Fibroblast of the aortic adventitia (primary cell): ENCODE data around the gene SLC17A2. TPM values are rescaled to one million over a fixed set of nuclear protein-coding genes. Genes with fewer than 3 reads are reported as not detected.

ENCODE experiments used
- DNase-seq: peaks from one replicate; pipeline ENCODE4 v3.0.0-alpha.2; 2010; ENCODE audit warnings: low read depth
- H3K4me3 ChIP-seq: 2 replicates; pipeline ENCODE4 v1.5.1; 2011; ENCODE audit warnings: low read depth, mild to moderate bottlenecking, control low read depth, low read length, moderate library complexity
- CTCF ChIP-seq: IDR thresholded peaks from 2 replicates; pipeline ENCODE4 v1.5.1; 2011; ENCODE audit warnings: mild to moderate bottlenecking, low read length, control low read depth, inconsistent platforms; ENCODE audit not compliant: insufficient read depth
- total RNA-seq: library from RNA; depleted of rRNA; stranded (reverse); fragments of >200 nt; gene quantifications from 2 replicates; pipeline ENCODE4 v1.2.3, GENCODE V29; 2012; ENCODE audit warnings: low replicate concordance

Gene SLC17A2
- total RNA-seq, 1 donor: 0.09 TPM

DNA sequence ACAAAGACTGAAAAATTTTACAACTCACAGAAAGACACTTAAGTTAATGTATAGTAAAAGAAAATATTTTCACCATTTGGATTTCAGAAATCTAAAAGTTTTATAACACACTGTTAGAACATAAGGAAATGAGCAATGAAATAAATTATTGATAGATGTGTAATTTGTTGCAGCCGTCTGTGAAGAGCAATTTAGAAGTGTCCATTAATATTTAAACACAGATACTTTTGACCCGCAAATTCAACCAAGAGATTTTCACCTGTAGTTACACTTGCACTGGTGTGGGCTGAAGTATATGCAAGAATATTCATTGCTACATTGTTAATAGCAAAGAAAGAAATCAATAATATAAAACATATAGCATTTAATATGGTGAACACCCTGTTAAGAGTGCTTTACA, 41.9 kb downstream of the SLC17A2 start:
- TF ChIP-seq CTCF: no peak
- H3K4me3 ChIP-seq: no peak overlapping the region
- no peak for DNase-seq

DNA sequence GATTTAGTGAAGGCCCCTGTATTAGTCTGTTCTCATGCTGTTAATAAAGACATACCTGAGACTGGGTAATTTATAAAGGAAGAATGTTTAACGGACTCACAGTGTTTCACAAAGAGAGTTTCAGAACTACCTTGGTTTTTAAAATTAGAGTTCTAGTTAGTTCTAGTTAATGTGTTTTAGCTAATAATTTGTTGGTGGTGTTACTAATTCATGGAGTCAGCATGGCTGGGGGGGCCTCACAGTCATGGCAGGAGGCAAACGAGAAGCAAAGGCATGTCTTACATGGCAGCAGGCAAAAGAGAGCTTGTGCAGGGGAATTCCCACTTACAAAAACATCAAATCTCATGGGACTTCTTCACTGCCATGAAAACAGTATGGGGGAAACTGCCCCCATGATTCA, 44.4 kb downstream of the SLC17A2 start:
- TF ChIP-seq CTCF: no peak
- H3K4me3 ChIP-seq: no peak overlapping the region
- no peak for DNase-seq

GRCh38 chr6:25883991-25884390, 46.5 kb downstream of the SLC17A2 start:
- no peak overlapping the region for H3K4me3 ChIP-seq
- TF ChIP-seq CTCF: no peak
- peak; percentile 71 for DNase-seq

DNA sequence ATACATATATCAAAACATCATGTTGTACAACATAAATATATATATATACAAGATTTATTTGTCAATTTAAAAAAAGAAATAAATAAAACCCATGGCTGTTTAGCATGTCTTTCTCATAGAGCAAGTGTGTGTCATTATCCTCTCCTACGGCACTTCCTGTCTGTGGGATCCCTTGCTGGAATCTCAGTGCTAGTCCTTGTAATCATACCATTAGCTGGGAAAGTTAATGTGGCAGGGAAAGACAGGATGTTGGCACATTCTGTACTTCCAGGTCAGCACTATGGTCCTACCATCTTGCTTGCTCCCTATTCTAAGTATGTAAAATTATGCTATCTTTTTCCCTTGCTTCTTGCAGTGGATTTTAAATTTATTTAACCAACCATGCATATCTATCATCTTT, 47.0 kb downstream of the SLC17A2 start:
- DNase-seq: no peak
- H3K4me3 ChIP-seq: no peak overlapping the region
- TF ChIP-seq CTCF: no peak

DNA sequence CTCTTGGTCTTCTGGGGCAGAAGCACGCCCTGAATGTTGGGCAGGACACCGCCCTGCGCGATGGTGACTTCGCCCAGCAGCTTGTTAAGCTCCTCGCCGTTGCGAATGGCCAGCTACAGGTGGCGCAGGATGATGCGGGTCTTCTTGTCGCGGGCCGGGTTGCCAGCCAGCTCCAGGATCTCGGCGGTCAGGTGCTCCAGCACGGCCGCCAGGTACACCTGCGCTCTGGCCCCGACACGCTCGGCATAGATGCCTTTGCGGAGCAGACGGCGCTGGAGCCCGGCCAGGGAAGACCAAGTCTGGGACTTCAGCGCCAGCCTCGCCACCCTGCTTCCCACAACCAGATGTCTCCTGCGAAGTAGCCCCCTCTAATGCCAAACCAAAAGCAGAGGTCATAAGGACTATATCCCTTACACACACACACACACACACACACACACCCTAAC, 48.4 kb downstream of the SLC17A2 start:
- no peak for DNase-seq
- no peak overlapping the region for H3K4me3 ChIP-seq
- no peak for TF ChIP-seq CTCF

DNA sequence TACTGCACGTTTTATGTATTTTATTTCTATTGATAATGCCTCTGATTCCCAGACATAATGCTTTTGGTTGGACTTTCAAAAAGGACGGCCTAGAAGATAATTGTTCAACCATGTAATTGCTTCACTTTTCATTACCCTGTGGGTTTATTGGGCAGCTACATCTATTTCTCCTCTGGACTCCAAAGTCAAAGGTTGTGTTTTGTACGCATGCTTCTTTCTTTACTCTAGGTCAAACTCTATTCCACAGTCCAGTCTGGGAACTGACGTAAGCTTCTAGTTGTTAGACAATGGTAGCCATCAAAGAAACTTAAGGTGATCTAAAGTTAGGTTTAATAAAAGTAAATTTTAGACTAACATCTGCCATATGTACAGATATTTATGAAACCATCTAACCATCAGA, 49.9 kb downstream of the SLC17A2 start:
- H3K4me3 ChIP-seq: no peak overlapping the region
- DNase-seq: no peak
- TF ChIP-seq CTCF: no peak

DNA sequence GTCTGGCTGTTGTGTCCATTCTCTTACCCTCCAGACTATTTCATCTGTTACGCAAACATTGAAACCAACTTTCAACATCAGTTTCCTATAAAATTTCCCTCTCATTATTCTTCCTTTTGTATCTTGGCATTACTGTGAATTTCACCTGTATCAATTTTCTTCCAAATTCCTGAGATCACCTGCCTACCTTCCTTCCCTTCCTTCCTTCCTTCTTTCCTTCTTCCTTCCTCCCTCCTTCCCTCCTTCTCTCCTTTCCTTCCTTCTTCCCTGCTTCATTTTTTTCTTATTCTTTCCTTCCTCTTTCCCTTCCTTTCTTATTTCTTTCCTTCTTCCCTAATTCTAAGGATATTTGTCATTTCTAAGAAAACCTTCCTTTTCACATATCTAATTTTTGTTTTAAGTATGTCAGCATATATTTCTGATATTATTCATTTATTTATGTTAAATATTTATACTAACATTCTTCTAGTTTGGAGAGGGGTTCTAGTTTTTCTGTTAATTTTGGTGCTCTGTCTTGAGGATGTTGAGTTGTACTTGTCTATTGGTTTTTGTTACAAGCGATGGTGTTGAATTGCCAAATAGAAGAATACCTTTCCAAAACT, 51.7 kb downstream of the SLC17A2 start:
- no peak overlapping the region for H3K4me3 ChIP-seq
- DNase-seq: no peak
- TF ChIP-seq CTCF: no peak
